HFF-Myc (cell line): ENCODE results near the gene SLC6A7.

Experiments
- DNase-seq: peaks from one replicate; pipeline ENCODE4 v3.0.0-alpha.2; 2011; ENCODE audit warnings: low read depth; ENCODE audit errors: extremely low read depth
- H3K4me3 ChIP-seq: replicated peaks from 2 replicates; pipeline ENCODE4 v1.5.1; 2011; ENCODE audit warnings: low read depth, mild to moderate bottlenecking, control low read depth, low read length
- CTCF ChIP-seq: IDR thresholded peaks from 2 replicates; pipeline ENCODE4 v1.5.1; 2012; ENCODE audit warnings: mild to moderate bottlenecking, low read depth, low read length, control low read depth; ENCODE audit errors: missing control alignments

The SLC6A7 gene

GRCh38 chr5:150160448-150161081, 29.3 kb upstream of the SLC6A7 start:
- H3K4me3 ChIP-seq, result no peak overlapping the region
- TF ChIP-seq CTCF, result no peak
- DNase-seq, result no peak

- TF ChIP-seq CTCF, result peak; percentile 98
- no peak for DNase-seq
- no peak overlapping the region for H3K4me3 ChIP-seq
These were observed 28.4 kb upstream of the SLC6A7 start for GRCh38 chr5:150161242-150162141.

- no peak for DNase-seq
- TF ChIP-seq CTCF, result no peak
- no peak overlapping the region for H3K4me3 ChIP-seq
These were observed 27.7 kb upstream of the SLC6A7 start for GRCh38 chr5:150162142-150162513.

- no peak for DNase-seq
- H3K4me3 ChIP-seq, result no peak overlapping the region
These were observed 26.8 kb upstream of the SLC6A7 start for GRCh38 chr5:150163035-150163434.

GRCh38 chr5:150163547-150164059, 26.3 kb upstream of the SLC6A7 start:
- no peak for TF ChIP-seq CTCF
- no peak for DNase-seq
- no peak overlapping the region for H3K4me3 ChIP-seq

More at GRCh38 chr5:150163035-150163434, 26.8 kb upstream of the SLC6A7 start:
- no peak for TF ChIP-seq CTCF

GRCh38 chr5:150164211-150164980, 25.5 kb upstream of the SLC6A7 start:
- no peak for DNase-seq
- no peak for TF ChIP-seq CTCF
- H3K4me3 ChIP-seq, result no peak overlapping the region
